NCI-H2171 treated with DMSO at 0.1 percent for 48 hours (cell line): Measurements from ENCODE around the gene SHOC1.
"Not testable (repeated sequence)": the region's sequence is repeated elsewhere in the genome, so short reads cannot be mapped to it uniquely, and the experiment has no call there.

Experiments used
- DNase-seq: peaks from one replicate; lab custom pipeline; 2025; lab: John Stamatoyannopoulos, UW

The SHOC1 gene

DNA sequence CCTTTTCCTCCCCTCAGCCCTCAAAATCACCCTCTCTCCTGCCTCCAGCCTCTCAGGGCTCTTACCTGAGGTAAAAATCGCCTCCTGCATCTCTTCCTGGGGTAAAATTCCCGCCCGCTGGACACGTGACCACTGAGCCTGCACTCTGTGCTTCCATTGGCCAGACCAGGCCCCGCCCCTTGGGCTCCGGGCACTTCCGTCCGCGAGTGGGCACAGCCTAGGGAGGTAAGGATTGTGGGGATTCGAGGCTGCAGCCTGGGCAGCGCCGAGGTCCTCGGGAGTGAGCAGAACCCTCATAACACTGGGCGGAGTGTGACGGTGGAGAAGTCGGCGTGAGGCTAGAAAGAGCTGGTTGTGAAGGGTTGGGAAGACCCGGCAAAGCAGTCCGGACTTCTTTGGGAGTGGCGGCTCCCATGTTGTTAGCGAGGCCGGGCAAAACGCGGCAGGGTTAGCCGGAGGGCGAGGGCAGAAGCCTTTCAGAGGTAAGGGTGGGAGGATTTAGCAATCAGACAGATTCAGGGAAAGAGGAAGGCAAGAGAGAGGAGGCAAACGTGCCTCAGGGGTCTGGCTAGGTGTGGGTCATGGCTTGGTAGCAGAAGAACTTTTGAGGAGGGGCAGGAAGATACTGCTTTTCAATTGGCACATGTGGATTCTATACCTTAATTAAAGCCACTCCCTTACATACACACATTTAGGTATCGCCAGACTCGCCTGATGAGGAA is at the start of gene SHOC1:
Gene SHOC1 (minus strand): TSS at position 103 of the 722 bp plus-strand sequence. CDS start 3,519 bp downstream, outside the sequence.
- DNase-seq = no peak

DNA sequence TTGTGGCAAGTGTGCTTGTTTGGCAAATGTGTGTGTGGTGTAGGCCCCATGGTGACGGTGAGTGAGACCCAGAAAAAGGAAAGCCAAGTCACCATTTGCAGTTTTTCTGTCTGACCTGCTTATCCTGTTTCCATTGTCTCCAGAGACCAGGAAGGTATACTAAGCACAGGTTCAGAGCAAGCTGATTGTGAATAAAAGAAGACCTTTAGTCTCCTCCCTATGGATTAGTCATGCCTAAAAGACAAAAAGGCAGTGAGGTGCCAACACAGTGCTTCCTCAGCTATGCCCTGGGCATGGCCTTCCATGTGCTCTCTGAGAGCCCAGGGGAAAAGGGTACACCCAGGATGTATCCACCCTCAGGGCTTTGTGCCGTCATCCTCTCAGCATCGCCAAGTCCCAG is 49.2 kb upstream of the SHOC1 start:
- DNase-seq = no peak

DNA sequence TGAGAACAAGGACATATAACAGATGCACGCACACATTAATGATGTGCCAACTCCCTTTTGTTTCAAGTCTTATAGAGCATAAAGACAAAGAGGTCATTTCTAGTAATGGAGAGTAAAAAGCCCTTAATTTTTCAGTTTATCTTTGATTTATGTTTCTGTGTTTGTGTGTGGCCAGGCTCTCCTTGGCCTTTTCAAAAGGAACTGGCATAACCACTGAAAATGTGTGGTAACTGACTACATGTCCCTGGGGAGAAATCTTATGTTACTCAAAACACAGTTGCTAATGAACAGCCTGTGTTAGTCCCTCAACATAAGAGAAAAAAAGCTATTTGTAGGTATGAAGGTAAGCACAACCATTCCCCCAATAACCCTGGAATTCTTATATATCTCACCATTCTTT is 47.6 kb upstream of the SHOC1 start:
- peak; percentile 69 for DNase-seq

DNA sequence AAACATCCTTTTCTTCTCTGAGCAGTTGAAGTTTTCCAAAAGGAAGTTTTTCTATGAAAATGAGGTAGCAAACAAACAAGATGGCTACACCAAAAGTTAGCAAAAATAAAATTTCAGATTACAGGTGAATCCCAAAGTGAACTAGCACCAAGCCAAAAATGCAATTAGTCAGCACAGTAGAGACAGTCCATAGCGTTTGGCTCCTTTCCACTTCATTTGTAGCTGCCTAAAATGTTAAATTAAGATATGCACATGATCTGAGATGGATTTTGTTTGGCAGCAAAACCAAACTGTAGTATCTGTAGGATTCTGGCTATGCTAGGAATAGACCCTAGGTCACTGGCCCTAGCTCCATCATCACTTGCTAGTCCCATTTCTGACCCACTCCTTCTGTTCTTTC is 45.7 kb upstream of the SHOC1 start:
- no peak for DNase-seq

DNA sequence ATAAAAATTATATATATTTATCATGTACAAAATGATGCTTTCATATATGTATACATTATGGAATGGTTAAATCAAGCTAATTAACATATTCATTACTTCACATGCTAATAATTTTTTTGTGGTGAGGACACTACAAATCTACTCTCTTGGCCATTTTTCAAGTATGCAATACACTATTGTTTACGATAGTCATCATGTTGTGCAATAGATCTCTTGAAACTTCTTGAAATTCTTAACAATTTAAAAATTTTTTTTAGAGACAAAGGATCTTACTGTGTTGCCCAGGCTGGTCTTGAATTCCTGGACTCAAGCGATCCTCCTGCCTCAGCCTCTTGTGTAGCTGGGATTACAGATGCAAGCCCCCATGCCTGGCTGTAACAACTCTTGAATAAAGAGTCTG is 45.2 kb upstream of the SHOC1 start:
- no peak for DNase-seq

DNA sequence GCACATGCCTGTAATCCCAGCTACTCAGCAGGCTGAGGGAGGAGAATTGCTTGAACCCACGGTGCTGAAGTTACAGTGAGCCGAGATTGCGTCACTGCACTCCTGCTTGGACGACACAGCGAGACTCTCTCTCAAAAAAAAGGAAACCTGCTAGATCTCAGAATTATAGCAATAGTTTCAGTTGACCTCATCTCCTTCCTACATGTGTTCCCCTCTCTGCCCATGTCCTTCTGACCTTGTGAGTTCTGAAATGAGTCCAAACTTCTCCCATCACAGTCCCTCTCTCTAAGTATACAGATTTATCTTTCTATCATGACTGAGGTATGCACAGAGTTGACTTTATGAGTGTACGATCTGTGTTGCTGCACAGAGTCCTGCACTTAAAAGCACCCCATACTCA is 44.6 kb upstream of the SHOC1 start:
- no peak for DNase-seq

DNA sequence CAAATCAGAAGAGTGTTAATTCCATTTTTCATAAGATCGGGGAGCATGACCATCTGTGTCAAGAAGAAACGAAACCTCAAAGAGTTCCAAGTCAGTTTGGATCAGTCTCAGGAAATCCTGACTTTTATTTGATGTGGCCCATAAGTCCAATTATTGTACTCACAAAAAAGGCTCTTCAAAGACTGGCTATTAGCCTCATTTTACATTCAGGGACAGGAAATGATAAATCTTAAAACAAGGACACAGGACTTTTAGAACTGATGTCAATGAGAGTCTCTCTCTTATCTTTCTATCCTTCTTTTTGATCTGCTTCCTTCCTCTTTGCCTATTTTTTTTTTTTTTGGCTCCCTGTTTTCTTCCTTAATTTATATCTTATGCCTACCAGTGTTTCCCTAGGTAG is 43.7 kb upstream of the SHOC1 start:
- DNase-seq = no peak

DNA sequence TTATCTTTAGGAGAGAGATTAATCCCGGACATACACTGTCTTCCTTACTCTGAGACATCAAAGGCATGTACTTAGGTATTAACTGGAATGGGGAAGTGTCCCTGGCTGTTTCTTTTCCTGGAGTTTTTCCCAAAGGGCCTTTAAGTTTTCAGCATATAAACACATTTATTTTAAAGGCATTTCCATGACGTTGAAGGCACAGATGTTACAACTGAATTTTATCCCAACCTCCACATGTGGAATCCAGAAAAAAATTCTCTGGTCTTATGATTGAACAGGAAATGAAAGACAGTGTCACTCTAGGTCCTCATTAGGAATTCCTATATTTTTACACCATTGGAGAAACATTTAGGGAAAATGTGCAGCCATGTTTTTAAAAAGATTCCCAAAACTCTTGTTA is 41.6 kb upstream of the SHOC1 start:
- no peak for DNase-seq

DNA sequence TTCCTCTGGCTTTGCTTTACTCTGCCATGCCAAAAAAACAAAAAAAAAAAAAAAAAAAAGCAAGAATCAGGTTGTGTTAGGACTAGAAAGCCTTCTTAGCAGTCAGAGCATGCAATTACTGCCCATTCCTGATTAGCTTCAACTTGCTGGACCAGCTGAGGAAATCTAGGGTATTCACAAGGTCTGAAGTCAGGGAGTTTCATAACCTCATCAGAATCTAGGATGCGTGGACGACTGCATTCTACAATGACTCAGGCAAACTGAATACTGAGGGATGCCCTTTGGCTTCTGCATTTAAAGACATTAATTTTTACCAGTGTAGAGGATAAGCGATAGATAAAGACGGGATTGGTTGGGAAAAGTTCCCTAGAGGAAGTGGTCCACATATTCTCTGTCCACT is 39.2 kb upstream of the SHOC1 start:
- DNase-seq = no peak

DNA sequence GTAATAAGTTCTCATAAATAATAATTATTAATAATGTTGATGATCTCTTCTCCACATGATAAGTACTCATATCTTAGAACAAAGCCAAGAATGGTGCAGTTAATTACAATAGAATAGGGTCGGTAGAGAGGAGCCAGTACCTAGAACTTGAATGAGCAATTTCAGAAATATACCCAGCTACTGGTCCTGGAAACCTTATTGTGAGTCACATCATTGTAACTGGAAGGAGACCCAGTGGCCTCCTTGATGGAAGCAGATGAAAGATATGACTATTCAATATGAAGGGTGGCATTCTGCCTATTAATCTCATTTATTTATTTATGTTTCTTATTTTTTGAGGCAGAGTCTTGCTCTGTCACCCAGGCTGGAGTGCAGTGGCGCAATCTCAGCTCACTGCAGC is 37.7 kb upstream of the SHOC1 start:
- no peak for DNase-seq

DNA sequence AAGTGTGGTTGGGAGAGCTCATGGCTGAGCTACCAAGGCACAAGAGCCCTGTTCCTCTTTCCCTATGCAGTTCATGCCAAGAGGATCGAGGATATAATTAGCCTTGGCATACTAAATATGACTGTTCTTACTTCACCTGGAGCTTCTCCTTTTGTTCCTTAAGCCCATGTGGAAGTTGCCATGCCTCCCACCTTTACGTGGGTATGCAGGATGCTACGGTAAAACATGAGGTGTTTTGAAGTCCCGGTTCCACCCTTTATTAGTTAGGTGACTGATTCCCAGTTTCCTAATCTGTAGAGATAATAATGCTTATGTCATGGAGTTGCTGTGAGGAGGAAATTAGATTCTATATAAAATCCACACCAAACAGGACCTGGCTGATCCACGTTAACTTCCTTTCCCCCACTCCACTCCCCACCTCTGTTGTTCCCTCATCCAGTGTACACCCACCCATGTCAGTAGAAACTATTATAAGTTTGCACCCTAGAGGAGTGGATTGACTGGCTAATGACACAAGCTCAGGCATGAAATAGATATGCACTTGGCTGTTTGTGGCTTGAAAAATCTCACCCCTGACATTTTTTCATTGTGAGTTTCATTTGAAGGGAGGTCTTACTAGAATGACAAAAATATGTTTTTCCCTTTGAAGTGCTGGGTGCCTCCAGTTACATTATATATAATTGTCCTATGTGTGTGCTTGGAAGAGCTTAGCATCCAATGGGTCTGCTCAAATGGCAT is 36.8 kb upstream of the SHOC1 start:
- no peak for DNase-seq

DNA sequence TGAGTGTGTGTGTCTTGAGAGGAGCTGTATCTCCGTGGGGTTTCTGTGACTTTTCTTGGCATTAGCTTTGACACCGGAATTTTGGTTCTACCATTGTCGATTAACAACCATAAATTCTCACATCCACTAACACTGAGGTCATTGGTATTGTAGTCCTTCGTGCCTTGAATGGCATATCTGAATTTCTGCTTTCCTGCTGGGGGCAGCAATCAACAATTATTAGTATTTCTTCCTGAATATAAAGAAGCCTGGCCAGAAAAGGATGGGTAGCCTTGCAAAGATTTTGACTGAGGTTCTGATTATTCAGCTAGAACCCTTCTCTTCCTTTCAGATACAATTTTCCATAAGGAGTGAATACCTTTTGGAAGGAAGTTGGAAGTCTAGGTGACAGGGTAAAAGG is 33.5 kb upstream of the SHOC1 start:
- DNase-seq = no peak

DNA sequence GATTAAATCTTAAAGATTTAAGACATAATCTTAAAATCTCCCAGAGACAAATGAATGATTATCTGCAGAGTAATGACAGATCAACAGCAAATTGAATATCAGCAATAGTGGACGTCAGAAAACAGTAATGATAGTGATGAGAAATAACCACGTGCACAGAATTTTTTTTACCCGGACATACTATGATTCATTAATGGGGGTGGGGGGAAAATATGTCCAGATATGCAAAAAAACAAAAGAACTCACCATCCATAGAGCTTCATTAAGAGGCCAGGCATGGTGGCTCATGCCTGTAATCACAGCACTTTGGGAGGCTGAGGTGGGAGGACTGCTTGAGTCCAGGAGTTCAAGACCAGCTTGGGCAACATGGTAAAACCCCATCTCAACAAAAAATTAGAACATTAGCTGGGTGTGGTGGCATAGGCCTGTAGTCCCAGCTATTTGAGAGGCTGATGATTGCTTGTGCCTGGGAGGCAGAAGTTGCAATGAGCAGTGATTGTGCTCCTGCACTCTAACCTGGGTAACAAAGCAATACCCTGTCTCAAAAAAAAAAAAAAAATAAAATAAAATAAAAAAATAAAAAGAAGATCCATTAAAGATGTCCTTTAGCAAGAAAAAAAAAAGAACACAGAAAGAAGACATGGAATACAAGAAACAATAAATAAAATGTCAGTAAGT is 30.9 kb upstream of the SHOC1 start:
- no peak for DNase-seq

DNA sequence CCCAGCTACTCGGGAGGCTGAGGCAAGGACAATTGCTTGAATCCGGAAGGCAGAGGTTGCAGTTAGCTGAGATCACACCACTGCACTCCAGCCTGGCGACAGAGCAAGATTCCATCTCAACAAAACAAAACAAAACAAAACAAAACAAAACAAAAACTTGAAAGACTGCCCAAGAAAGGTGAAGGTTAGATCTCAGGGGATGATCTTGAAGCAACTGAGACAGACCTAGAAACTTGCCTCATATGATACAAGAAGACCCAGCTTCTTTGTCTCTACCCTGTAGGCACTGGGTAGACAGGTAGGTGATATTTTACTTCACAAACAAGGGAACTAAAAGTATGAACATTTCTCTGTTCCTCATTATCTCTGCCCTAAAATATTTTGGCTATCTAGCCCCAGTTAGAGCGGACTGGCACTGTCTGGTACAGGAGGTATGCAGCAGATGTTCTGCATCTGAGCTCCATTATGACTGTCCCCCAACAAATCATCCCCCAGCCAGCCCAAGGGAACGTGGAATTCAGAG is 26.3 kb upstream of the SHOC1 start:
- no peak for DNase-seq

DNA sequence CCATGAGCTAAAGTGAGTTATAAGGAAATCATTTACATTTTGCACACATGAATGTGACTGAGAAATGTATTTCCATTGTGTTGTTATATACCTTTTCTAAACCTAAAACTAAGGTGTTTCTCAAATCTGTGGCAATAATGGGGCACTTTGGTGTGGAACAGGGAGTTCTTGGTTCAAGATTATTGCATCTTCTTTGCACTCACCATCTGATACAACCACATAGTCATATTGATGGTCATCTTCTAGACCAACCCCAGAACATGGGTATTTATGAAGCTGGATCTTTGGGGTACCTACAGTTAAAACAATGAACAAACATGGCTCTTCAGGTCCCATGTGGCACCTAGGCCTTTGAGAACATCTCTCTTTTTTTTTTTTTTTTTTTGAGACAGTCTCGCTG is 24.6 kb upstream of the SHOC1 start:
- DNase-seq = no peak

DNA sequence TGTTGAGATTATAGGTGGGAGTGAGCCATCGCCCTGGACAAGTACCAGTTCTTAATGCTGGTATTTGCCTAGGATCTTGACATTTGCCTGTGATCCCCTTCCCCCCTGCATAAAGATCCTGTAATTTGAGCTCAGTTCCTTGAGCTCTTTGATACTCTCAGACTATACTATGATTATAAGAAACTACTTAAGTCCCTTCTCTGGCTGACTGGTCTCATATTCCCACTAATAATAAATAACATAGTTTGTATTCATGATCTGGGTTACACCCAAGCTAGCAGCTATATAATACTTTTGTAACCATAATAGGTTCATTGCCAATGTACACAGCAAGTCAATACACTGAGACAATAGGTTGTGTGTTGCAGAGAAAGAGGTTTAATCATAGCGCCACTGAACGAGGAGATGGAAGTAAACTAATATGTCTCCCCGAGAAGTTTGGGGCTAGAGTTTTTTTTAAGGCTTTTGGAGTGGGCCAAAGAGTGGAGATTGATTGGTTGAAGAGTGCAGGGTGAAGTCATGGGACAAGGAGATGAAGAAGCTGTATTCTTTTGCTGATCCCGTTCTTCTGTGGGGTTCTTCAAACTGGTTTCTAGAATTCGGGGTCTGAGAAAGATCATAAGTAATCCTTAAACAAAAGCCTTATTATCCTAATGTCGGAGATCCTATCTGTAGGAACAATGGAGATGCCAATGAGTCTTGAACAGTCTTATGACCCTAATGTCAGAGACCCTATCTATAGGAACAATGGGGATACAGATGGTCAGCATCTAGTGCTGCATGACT is 20.7 kb upstream of the SHOC1 start:
- no peak for DNase-seq

DNA sequence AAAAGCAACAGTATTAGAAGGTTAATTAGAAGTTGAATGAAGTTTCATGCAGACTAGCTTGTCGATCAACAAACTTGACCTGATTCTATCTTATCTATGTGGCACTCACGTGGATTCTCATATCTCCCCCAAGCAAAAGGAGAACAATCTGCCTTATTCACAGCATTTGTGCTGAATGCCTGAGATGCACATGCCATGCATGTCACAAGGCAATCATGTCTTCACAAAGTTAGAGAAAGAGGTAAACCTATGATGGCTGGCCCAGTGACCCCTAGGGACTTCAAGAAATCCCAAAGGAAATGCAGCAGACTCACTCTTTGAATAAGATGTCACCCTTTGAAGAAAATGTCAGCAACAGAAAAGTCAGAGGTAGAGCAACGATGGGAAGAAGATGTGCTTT is 17.6 kb upstream of the SHOC1 start:
- no peak for DNase-seq

DNA sequence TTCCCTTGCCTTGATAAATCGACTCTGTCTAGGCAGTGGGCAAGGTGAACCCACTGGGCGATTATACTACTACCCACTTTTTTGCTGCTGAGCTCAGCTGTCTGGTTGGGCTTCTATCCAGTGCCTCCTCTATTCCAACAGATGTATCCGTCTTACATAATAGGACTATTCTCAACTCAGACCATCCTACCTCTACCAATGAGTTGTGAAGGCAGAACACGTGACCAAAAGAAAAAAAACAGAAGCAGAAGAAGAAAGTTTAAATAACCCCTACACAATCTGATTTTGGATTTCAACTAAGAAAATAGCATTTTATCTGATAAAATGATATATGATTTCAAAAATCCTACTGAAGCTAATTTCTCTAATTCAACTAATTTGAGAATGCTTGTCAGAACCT is 16.2 kb upstream of the SHOC1 start:
- no peak for DNase-seq

DNA sequence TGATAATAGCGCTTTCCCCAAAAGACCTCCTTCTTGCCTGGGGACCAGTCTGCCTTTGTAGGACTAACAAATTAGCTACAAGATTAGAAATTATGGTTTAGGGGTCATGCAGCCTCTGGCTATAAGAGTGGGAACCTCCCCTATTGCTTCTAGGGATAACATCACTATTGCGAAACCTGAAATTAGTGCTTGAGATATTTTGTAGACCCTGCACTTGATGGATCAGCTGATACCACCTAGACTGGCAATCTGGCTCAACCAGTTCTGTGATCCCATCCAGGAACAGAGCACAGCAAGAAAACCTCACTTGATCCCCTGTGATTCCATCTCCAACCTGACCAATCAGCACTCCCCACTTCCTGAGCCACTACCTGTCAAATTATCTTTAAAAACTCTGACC is 15.7 kb upstream of the SHOC1 start:
- not testable (repeated sequence) for DNase-seq

DNA sequence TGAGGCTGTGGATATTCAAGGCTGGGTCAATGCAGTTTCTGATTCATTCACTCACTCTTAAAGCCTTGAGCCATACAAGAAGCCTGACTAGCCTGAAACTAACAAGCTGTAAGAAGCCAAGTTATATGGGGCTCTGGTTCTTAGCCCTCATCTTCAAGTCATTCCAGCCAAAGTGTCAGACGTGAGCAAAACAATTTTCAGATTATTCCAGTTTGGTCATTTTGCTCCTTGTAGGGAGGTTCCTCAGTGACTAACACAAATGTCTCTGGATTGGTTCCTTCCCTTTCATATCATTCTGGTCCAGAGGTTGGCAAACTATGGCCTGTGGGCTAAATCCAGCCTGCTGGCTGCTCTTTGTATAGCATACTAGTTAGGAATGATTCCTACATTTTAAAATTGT is 12.5 kb upstream of the SHOC1 start:
- DNase-seq = no peak

DNA sequence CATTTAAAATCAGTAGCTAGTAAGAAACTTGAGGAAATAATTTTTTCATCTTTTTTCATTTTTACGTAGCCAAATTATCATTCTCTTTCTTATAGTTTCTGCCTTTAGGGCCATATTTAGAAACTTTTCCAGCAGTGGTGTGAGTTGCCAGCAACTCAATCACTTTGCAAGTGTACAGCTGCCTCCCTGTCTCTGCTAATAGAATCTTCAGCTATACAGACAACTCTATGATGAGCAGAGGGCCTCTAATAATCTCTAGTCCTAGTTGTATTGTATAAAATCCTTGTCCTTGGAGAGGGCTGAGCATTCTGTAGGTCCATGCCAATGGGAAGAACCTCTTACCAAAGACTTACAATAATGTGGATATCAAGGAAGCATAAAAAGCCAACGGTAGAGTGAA is 11.5 kb upstream of the SHOC1 start:
- DNase-seq = no peak

DNA sequence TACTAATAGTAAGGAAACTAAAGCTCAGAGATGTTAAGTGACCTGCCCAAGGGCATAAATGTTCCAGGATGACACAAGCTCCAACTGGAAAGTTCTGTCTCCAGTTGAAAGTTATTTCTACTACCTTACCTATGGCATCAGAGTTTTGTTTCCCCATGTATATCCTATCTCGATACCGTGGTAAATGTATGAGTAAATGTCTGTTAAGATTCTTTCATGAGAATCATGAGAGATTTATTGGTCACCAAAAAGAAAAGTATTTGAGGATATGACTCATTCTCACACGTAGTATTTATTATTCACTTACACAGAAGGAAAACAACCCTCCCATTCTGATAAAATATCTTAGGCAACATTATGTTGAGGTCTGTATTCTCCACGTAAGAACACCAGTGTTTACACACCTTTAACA is 11.1 kb upstream of the SHOC1 start:
- DNase-seq = no peak
